Occipital lobe (tissue), 2 donors: ENCODE results near the gene SRRM5. TPM values are rescaled to one million over a fixed set of nuclear protein-coding genes. Genes with fewer than 3 reads are reported as not detected.

Source experiments
- small RNA-seq: library from RNA; depleted of rRNA; stranded (forward); fragments of <200 nt; gene quantifications from one replicate; pipeline ENCODE3, GENCODE V24; 2014
- total RNA-seq: library from RNA; depleted of rRNA; stranded (reverse); fragments of >200 nt; gene quantifications from one replicate; pipeline ENCODE4 v1.2.3, GENCODE V29; 2014

The SRRM5 gene
- total RNA-seq, 1 donor from 2014 or later, result not detected

Small RNA genes within 50 kb of the gene (small RNA-seq; reads per million reads assigned to genes)
- gene RN7SL368P, result not detected

Other genes starting within 250 kb of the SRRM5 start
- not detected for gene TEX101, start 197.2 kb upstream of the SRRM5 start, total RNA-seq
- not detected for gene LYPD3, start 146.5 kb upstream of the SRRM5 start, total RNA-seq
- gene PHLDB3, start 107.3 kb upstream of the SRRM5 start, total RNA-seq, result 2.8 TPM
- gene ETHE1, start 84.9 kb upstream of the SRRM5 start, total RNA-seq, result 16.8 TPM
- gene ZNF575, start 78.9 kb upstream of the SRRM5 start, total RNA-seq, result 0.62 TPM
- 12.8 TPM for gene XRCC1, start 36.6 kb upstream of the SRRM5 start, total RNA-seq
- gene PINLYP, start 36.3 kb upstream of the SRRM5 start, total RNA-seq, result 13.3 TPM
- 105 TPM for gene IRGQ, start 16.0 kb upstream of the SRRM5 start, total RNA-seq
- 5.1 TPM for gene ZNF576, start 15.5 kb upstream of the SRRM5 start, total RNA-seq
- 111 TPM for gene ZNF428, start 7.5 kb downstream of the SRRM5 start, total RNA-seq
- gene CADM4, start 27.8 kb downstream of the SRRM5 start, total RNA-seq, result 98.4 TPM
- gene PLAUR, start 58.1 kb downstream of the SRRM5 start, total RNA-seq, result 5.8 TPM
- gene IRGC, start 104.0 kb downstream of the SRRM5 start, total RNA-seq, result not detected
- 6.4 TPM for gene SMG9, start 142.9 kb downstream of the SRRM5 start, total RNA-seq
- gene KCNN4, start 168.9 kb downstream of the SRRM5 start, total RNA-seq, result 0.16 TPM
- gene LYPD5, start 190.4 kb downstream of the SRRM5 start, total RNA-seq, result 1.6 TPM
- gene ZNF283, start 215.2 kb downstream of the SRRM5 start, total RNA-seq, result 44.8 TPM